Astrocyte (in vitro differentiated cells and primary cell): Measurements from ENCODE around the gene PHYHD1. TPM values are rescaled to one million over a fixed set of nuclear protein-coding genes. Genes with fewer than 3 reads are reported as not detected.
A peak's percentile ranks its signal among the peaks of the same experiment; 100 is the strongest.

Experiments used
- DNase-seq: peaks from one replicate; pipeline ENCODE4 v3.0.0-alpha.2; 2010; ENCODE audit warnings: low read depth
- FAIRE-seq: peaks from 2 replicates; lab custom pipeline; 2011; peaks lifted over from hg19 to GRCh38; lab: Jason Lieb, UNC
- H2AFZ ChIP-seq: 2 replicates; pipeline ENCODE4 v1.6.0; 2012; ENCODE audit warnings: low read depth, low read length, inconsistent platforms
- H3K27ac ChIP-seq: 2 replicates; pipeline ENCODE4 v1.5.1; 2011; ENCODE audit warnings: low read depth, low read length, inconsistent platforms
- H3K27me3 ChIP-seq: 2 replicates; pipeline ENCODE4 v1.6.0; 2011; ENCODE audit warnings: low read length, inconsistent platforms; ENCODE audit not compliant: insufficient read depth
- H3K36me3 ChIP-seq: 2 replicates; pipeline ENCODE4 v1.5.1; 2011; ENCODE audit warnings: low read length, inconsistent platforms; ENCODE audit not compliant: insufficient read depth
- H3K4me1 ChIP-seq: 2 replicates; pipeline ENCODE4 v1.5.1; 2011; ENCODE audit warnings: low read length, inconsistent platforms; ENCODE audit not compliant: insufficient read depth
- H3K4me2 ChIP-seq: 2 replicates; pipeline ENCODE4 v1.6.0; 2012; ENCODE audit warnings: low read length, inconsistent platforms
- H3K4me3 ChIP-seq: 2 replicates; pipeline ENCODE4 v1.5.1; 2011; ENCODE audit warnings: low read depth, mild to moderate bottlenecking, low read length, inconsistent platforms; ENCODE audit not compliant: insufficient read depth
- H3K79me2 ChIP-seq: 2 replicates; pipeline ENCODE4 v1.6.0; 2012; ENCODE audit warnings: mild to moderate bottlenecking, low read length, inconsistent platforms; ENCODE audit not compliant: insufficient read depth
- H3K9ac ChIP-seq: 2 replicates; pipeline ENCODE4 v1.6.0; 2012; ENCODE audit warnings: mild to moderate bottlenecking, low read length, inconsistent platforms
- H3K9me3 ChIP-seq: 2 replicates; pipeline ENCODE4 v1.5.1; 2012; ENCODE audit warnings: low read depth, mild to moderate bottlenecking, low read length, inconsistent platforms; ENCODE audit not compliant: insufficient read depth
- H4K20me1 ChIP-seq: 2 replicates; pipeline ENCODE4 v1.6.0; 2012; ENCODE audit warnings: low read length, inconsistent platforms; ENCODE audit not compliant: insufficient read depth
- H3K27ac Mint-ChIP-seq: one replicate; pipeline ENCODE4 v1.8.0; 2021; ENCODE audit warnings: mild to moderate bottlenecking, mixed read lengths; ENCODE audit not compliant: unreplicated experiment
- H3K27me3 Mint-ChIP-seq: one replicate; pipeline ENCODE4 v1.8.0; 2021; ENCODE audit warnings: low read depth, mixed read lengths; ENCODE audit not compliant: unreplicated experiment
- H3K36me3 Mint-ChIP-seq: one replicate; pipeline ENCODE4 v1.8.0; 2021; ENCODE audit warnings: low read depth, mixed read lengths; ENCODE audit not compliant: unreplicated experiment
- H3K4me1 Mint-ChIP-seq: one replicate; pipeline ENCODE4 v1.8.0; 2021; ENCODE audit warnings: low read depth, mixed read lengths; ENCODE audit not compliant: unreplicated experiment
- H3K4me3 Mint-ChIP-seq: one replicate; pipeline ENCODE4 v1.8.0; 2021; ENCODE audit warnings: mild to moderate bottlenecking, moderate library complexity, mixed read lengths; ENCODE audit not compliant: unreplicated experiment
- H3K9me3 Mint-ChIP-seq: one replicate; pipeline ENCODE4 v1.8.0; 2021; ENCODE audit warnings: mild to moderate bottlenecking, mixed read lengths; ENCODE audit not compliant: unreplicated experiment
- EZH2 ChIP-seq: IDR thresholded peaks from 2 replicates; pipeline ENCODE4 v1.6.1; 2012; ENCODE audit warnings: mild to moderate bottlenecking, low read length, inconsistent platforms; ENCODE audit not compliant: insufficient read depth
- total RNA-seq: library from RNA; stranded (reverse); gene quantifications from 2 replicates; pipeline ENCODE4 v1.2.1, GENCODE V29; 2021
- TF ChIP-seq, protein P1 (sequence below): IDR thresholded peaks from 2 replicates; pipeline ENCODE4 v1.5.1; 2011; ENCODE audit warnings: low read depth, mild to moderate bottlenecking, inconsistent platforms, low read length, moderate library complexity; ENCODE audit not compliant: insufficient read depth

The PHYHD1 gene
- total RNA-seq, 1 donor from 2014 or later, result 6.1 TPM

- FAIRE-seq, result no peak
- TF ChIP-seq, protein P1, sequence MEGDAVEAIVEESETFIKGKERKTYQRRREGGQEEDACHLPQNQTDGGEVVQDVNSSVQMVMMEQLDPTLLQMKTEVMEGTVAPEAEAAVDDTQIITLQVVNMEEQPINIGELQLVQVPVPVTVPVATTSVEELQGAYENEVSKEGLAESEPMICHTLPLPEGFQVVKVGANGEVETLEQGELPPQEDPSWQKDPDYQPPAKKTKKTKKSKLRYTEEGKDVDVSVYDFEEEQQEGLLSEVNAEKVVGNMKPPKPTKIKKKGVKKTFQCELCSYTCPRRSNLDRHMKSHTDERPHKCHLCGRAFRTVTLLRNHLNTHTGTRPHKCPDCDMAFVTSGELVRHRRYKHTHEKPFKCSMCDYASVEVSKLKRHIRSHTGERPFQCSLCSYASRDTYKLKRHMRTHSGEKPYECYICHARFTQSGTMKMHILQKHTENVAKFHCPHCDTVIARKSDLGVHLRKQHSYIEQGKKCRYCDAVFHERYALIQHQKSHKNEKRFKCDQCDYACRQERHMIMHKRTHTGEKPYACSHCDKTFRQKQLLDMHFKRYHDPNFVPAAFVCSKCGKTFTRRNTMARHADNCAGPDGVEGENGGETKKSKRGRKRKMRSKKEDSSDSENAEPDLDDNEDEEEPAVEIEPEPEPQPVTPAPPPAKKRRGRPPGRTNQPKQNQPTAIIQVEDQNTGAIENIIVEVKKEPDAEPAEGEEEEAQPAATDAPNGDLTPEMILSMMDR, result no peak
- no peak for TF ChIP-seq EZH2
- Histone ChIP-seq H3K9ac (peak within 1 kb of the TSS; percentile 97), H3K36me3 (peaks cover 5% of the 10 kb centered on the region), H3K79me2 (peaks cover 70% of the 10 kb centered on the region), H3K4me3 (peak within 1 kb of the TSS; percentile 85), H3K9me3 (no peaks in the 10 kb centered on the region), H4K20me1 (peaks cover 50% of the 10 kb centered on the region), H3K4me1 (peaks cover 30% of the 10 kb centered on the region), H3K4me2 (peak within 1 kb of the TSS; percentile 99), H2AFZ (peak within 1 kb of the TSS; percentile 90), H3K27me3 (no peaks in the 10 kb centered on the region), H3K27ac (peak within 1 kb of the TSS; percentile 81)
- peak; percentile 85 for DNase-seq
- peaks cover 17% of the 10 kb centered on the region for H3K36me3 Mint-ChIP-seq
- H3K27ac Mint-ChIP-seq, result peak within 1 kb of the TSS; percentile 94
- H3K9me3 Mint-ChIP-seq, result no peaks in the 10 kb centered on the region
- H3K4me3 Mint-ChIP-seq, result peak within 1 kb of the TSS; percentile 99
- H3K4me1 Mint-ChIP-seq, result peaks cover 19% of the 10 kb centered on the region
- no peaks in the 10 kb centered on the region for H3K27me3 Mint-ChIP-seq
These were observed 38.7 kb upstream of the PHYHD1 start, which contains the start of the genes KYAT1 and LRRC8A for GRCh38 chr9:128881884-128882676. Gene KYAT1 (minus strand): TSS chr9:128881950. CDS start chr9:128845405, 36,545 bp downstream. Gene LRRC8A (plus strand): TSS chr9:128882133. CDS start chr9:128907165, 25,032 bp downstream.

DNA sequence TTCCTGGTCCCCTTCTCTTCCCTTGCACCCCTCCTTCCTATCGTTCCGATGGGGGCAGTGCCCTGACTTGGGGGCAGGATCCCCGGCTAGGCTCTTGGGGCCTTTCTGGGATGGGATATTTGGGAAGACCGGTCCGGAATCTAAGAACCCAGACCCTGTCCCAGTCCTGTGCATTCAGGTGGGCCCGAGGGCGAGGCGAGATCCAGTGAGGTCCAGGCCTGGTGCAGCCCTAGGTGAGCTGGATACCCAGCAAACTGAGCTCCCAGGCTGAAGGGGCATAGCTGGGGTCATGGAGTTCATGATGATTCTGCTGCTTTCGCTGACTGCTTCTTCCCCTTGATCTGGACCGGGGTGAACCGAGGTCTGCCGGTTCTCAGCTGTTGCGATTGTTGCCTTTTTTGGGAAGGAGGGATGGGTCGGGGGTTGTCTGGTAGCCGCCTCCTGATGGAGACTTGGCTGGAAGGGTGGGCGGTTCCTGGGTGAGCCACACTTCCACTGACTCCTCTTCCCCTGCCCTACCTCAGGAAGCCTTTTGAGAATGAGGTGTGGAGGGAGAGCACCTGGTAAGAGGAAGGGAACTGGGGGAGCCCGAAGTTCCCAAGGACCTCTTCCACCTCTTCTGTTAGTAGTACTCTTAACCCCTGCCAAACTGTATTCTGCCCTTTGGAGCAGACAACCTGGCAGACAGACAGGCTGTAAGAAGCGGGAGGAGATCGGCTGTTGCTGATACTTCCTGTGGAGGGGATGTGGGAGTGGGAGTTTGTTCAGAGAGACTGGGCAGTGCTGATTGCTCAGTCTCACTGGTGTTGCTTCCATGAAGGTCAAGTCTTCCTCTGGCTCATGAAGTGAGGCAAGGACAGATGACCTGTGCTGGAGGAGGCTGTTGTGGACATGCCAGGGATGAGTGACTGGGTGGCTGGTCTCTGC lies 37.8 kb upstream of the PHYHD1 start:
- Histone ChIP-seq H3K9ac (peak overlapping the region; percentile 97), H2AFZ (peak overlapping the region; percentile 53), H3K4me3 (peak overlapping the region; percentile 85), H3K4me2 (peak overlapping the region; percentile 99), H3K36me3 (peaks cover 8% of the 10 kb centered on the region), H3K27ac (peak overlapping the region; percentile 81), H3K4me1 (peaks cover 36% of the 10 kb centered on the region), H3K9me3 (no peaks in the 10 kb centered on the region), H3K27me3 (no peaks in the 10 kb centered on the region), H4K20me1 (peaks cover 51% of the 10 kb centered on the region), H3K79me2 (peaks cover 68% of the 10 kb centered on the region)
- TF ChIP-seq, protein P1, result no peak
- TF ChIP-seq EZH2, result no peak
- peaks cover 16% of the 10 kb centered on the region for H3K36me3 Mint-ChIP-seq
- no peaks in the 10 kb centered on the region for H3K9me3 Mint-ChIP-seq
- H3K4me1 Mint-ChIP-seq, result peaks cover 21% of the 10 kb centered on the region
- peak overlapping the region; percentile 99 for H3K4me3 Mint-ChIP-seq
- FAIRE-seq (no peak), DNase-seq (no peak)
- H3K27me3 Mint-ChIP-seq, result no peaks in the 10 kb centered on the region
- peak overlapping the region; percentile 94 for H3K27ac Mint-ChIP-seq
